HepG2 (cell line): Measurements from ENCODE around the gene DPEP3. TPM values are rescaled to one million over a fixed set of nuclear protein-coding genes. Genes with fewer than 3 reads are reported as not detected.

Experiments used
- ARID2 ChIP-seq: sonication (generic); formaldehyde crosslinking; IDR thresholded peaks from 2 replicates; pipeline ENCODE4 v1.8.1; 2022; ENCODE audit warnings: mild to moderate bottlenecking, missing genetic modification reagents, borderline replicate concordance
- GTF2F1 ChIP-seq: fragments of 150-350 bp; IDR thresholded peaks from 2 replicates; pipeline ENCODE4 v1.6.1; 2014; ENCODE audit warnings: low read length
- HES4 ChIP-seq: sonication (generic); formaldehyde crosslinking; IDR thresholded peaks from 2 replicates; pipeline ENCODE4 v1.9.0; 2021; ENCODE audit warnings: mild to moderate bottlenecking, missing genetic modification reagents, borderline replicate concordance
- MBD4 ChIP-seq: IDR thresholded peaks from 2 replicates; pipeline ENCODE4 v1.6.1; 2012; ENCODE audit warnings: low read length, inconsistent platforms, borderline replicate concordance
- NCOR1 ChIP-seq: fragments of 200-600 bp; sonication (generic); IDR thresholded peaks from 2 replicates; pipeline ENCODE4 v1.7.0; 2017; ENCODE audit warnings: antibody characterized with exemption, low read length, borderline replicate concordance
- NFIB ChIP-seq: sonication (generic); formaldehyde crosslinking; IDR thresholded peaks from 2 replicates; pipeline ENCODE4 v1.9.0; 2021; ENCODE audit warnings: missing genetic modification reagents, mild to moderate bottlenecking, borderline replicate concordance
- SMAD9 ChIP-seq: sonication (generic); formaldehyde crosslinking; IDR thresholded peaks from 2 replicates; pipeline ENCODE4 v1.5.1; 2020; ENCODE audit warnings: mild to moderate bottlenecking, missing genetic modification reagents
- SP2 ChIP-seq: sonication (generic); formaldehyde crosslinking; IDR thresholded peaks from 2 replicates; pipeline ENCODE4 v1.5.1; 2020; ENCODE audit warnings: mild to moderate bottlenecking, missing genetic modification reagents
- ZFP1 ChIP-seq: IDR thresholded peaks from 2 replicates; pipeline ENCODE4 v1.6.1; 2016
- ZFY ChIP-seq: sonication (generic); formaldehyde crosslinking; IDR thresholded peaks from 2 replicates; pipeline ENCODE4 v1.4.0; 2020; ENCODE audit warnings: missing genetic modification reagents
- ZMYM4 ChIP-seq: sonication (generic); formaldehyde crosslinking; IDR thresholded peaks from 2 replicates; pipeline ENCODE4 v1.8.1; 2023; ENCODE audit warnings: mild to moderate bottlenecking, missing genetic modification reagents
- ZNF205 ChIP-seq: IDR thresholded peaks from 2 replicates; pipeline ENCODE4 v1.6.1; 2018; ENCODE audit warnings: missing biosample characterization, missing genetic modification reagents
- ZNF207 ChIP-seq: fragments of 450-650 bp; IDR thresholded peaks from 2 replicates; pipeline ENCODE4 v1.6.1; 2016; ENCODE audit warnings: antibody characterized with exemption, borderline replicate concordance
- ZNF292 ChIP-seq: sonication (generic); formaldehyde crosslinking; IDR thresholded peaks from 2 replicates; pipeline ENCODE4 v1.8.1; 2022; ENCODE audit warnings: mild to moderate bottlenecking, low read depth, missing genetic modification reagents, borderline replicate concordance
- ZNF7 ChIP-seq: IDR thresholded peaks from 2 replicates; pipeline ENCODE4 v1.6.1; 2016; ENCODE audit warnings: missing biosample characterization, missing genetic modification reagents
- polyA plus RNA-seq, 8 experiments: library from polyadenylated mRNA; depleted of rRNA in 3 of 8; stranded (reverse) in 7 of 8; unstranded in 1 of 8; fragments of >200 nt; fragmentation: Illumina TruSeq in 4 of 8; extraction: Trizol in 4 of 8; gene quantifications; 2 replicates each; pipeline versions ENCODE4 v1.2.1 to v1.2.3, GENCODE V29; 2011 to 2016; ENCODE audit warnings: low read depth in 4 of 8, missing spikeins in 1 of 8, mixed read lengths in 1 of 8; ENCODE audit not compliant: insufficient read depth in 1 of 8
- total RNA-seq, 5 experiments: library from RNA; depleted of rRNA; stranded (reverse); fragments of >200 nt; fragmentation: Illumina TruSeq; extraction: Trizol; gene quantifications; 2 replicates each; pipeline ENCODE4 v1.2.3, GENCODE V29; 2016; ENCODE audit warnings: low read depth in 1 of 5
- TF ChIP-seq, protein P1 (sequence below): sonication (generic); formaldehyde crosslinking; IDR thresholded peaks from 2 replicates; pipeline ENCODE4 v1.8.1; 2023; ENCODE audit warnings: mild to moderate bottlenecking, inconsistent platforms, moderate library complexity, missing genetic modification reagents, borderline replicate concordance
- TF ChIP-seq, protein P2 (sequence below): sonication (generic); formaldehyde crosslinking; IDR thresholded peaks from 2 replicates; pipeline ENCODE4 v1.5.0; 2020; ENCODE audit warnings: missing genetic modification reagents
- TF ChIP-seq, protein P3 (sequence below): sonication (generic); formaldehyde crosslinking; IDR thresholded peaks from 2 replicates; pipeline ENCODE4 v1.4.0; 2020; ENCODE audit warnings: mild to moderate bottlenecking, missing genetic modification reagents
- TF ChIP-seq, protein P4 (sequence below): sonication (generic); formaldehyde crosslinking; IDR thresholded peaks from 2 replicates; pipeline ENCODE4 v1.5.0; 2020; ENCODE audit warnings: mild to moderate bottlenecking, missing genetic modification reagents, borderline replicate concordance
- TF ChIP-seq, protein P5 (sequence below): sonication (generic); formaldehyde crosslinking; IDR thresholded peaks from 2 replicates; pipeline ENCODE4 v1.4.0; 2020; ENCODE audit warnings: mild to moderate bottlenecking, missing genetic modification reagents

Gene DPEP3
- total and polyA plus RNA-seq, 2 of the 13 experiments (the other 11 are each of a cell fraction or from before 2014, with no cell fraction given), result not detected

DNA sequence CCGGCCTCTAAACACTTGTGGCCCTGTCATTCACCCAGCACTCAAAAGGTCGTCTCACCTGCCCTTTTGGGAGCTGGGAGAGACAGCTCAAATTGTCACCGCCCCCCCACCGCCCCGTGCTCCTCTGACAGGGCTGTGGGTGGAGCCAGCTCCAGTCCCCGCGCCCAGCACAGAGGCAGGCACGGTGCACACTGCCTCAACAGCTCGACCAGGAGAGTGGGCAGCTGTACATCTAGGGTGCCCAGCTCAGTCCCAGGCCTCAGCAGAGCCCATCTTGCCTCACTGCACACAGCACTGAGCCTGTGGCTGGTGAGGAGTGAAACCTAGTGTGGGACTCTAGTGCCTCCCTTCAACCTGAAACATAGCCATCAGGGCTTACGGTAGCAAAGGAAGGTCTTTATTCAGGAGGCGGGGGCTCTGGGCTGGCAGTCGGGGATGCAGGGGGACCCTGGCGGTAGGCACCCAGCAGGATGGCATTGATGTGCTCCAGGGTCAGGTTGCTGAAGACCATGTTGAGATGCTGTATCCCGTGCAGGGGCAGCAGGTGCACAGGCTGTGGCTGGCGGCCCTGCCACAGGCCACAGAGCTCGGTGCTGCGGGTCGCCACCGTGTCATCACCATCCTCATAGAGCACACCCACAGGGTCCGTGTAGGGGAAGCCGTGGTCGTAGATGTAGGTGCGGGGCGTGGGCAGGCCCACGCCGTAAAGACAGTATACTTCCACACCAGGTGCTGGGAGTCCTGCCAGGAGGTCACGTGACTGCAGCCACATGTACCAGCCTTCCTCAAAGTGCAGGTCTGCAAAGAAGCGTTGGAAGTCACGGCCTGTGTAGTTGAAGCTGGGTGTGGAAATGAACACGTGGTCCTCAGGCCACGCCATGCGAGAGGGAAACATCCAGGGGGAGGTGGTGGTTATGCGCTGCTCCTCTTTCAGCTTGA, 40.5 kb downstream of the DPEP3 start (continued):
- TF ChIP-seq HES4 (CRISPR knock-in tag) (no peak), ZMYM4 (no peak), ZFP1 (CRISPR knock-in tag) (no peak), SP2 (CRISPR knock-in tag) (no peak), SMAD9 (CRISPR knock-in tag) (no peak), GTF2F1 (no peak), MBD4 (no peak), ZFY (CRISPR knock-in tag) (no peak), ARID2 (0 out of 2 replicates have a peak, but pooled peaks have one; percentile 13), ZNF7 (no peak), NFIB (CRISPR knock-in tag) (0 out of 2 replicates have a peak, but pooled peaks have one; percentile 69), ZNF207 (no peak), ZNF292 (CRISPR knock-in tag) (no peak), ZNF205 (no peak), NCOR1 (no peak)
- TF ChIP-seq, protein P1, sequence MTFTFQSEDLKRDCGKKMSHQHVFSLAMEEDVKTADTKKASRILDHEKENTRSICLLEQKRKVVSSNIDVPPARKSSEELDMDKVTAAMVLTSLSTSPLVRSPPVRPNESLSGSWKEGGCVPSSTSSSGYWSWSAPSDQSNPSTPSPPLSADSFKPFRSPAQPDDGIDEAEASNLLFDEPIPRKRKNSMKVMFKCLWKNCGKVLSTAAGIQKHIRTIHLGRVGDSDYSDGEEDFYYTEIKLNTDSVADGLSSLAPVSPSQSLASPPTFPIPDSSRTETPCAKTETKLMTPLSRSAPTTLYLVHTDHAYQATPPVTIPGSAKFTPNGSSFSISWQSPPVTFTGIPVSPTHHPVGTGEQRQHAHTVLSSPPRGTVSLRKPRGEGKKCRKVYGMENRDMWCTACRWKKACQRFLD (CRISPR knock-in tag), result no peak
- TF ChIP-seq, protein P2, sequence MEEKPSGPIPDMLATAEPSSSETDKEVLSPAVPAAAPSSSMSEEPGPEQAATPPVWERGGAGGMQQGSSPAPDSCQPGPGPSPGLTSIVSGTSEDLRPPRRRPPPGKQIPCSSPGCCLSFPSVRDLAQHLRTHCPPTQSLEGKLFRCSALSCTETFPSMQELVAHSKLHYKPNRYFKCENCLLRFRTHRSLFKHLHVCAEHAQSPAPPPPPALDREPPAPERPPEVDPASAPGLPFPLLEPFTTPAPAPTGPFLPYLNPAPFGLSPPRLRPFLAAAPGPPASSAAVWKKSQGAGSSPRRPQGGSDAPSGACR, result no peak
- TF ChIP-seq, protein P3, sequence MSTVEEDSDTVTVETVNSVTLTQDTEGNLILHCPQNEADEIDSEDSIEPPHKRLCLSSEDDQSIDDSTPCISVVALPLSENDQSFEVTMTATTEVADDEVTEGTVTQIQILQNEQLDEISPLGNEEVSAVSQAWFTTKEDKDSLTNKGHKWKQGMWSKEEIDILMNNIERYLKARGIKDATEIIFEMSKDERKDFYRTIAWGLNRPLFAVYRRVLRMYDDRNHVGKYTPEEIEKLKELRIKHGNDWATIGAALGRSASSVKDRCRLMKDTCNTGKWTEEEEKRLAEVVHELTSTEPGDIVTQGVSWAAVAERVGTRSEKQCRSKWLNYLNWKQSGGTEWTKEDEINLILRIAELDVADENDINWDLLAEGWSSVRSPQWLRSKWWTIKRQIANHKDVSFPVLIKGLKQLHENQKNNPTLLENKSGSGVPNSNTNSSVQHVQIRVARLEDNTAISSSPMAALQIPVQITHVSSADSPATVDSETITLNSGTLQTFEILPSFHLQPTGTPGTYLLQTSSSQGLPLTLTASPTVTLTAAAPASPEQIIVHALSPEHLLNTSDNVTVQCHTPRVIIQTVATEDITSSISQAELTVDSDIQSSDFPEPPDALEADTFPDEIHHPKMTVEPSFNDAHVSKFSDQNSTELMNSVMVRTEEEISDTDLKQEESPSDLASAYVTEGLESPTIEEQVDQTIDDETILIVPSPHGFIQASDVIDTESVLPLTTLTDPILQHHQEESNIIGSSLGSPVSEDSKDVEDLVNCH (CRISPR knock-in tag), result no peak
- TF ChIP-seq, protein P4, sequence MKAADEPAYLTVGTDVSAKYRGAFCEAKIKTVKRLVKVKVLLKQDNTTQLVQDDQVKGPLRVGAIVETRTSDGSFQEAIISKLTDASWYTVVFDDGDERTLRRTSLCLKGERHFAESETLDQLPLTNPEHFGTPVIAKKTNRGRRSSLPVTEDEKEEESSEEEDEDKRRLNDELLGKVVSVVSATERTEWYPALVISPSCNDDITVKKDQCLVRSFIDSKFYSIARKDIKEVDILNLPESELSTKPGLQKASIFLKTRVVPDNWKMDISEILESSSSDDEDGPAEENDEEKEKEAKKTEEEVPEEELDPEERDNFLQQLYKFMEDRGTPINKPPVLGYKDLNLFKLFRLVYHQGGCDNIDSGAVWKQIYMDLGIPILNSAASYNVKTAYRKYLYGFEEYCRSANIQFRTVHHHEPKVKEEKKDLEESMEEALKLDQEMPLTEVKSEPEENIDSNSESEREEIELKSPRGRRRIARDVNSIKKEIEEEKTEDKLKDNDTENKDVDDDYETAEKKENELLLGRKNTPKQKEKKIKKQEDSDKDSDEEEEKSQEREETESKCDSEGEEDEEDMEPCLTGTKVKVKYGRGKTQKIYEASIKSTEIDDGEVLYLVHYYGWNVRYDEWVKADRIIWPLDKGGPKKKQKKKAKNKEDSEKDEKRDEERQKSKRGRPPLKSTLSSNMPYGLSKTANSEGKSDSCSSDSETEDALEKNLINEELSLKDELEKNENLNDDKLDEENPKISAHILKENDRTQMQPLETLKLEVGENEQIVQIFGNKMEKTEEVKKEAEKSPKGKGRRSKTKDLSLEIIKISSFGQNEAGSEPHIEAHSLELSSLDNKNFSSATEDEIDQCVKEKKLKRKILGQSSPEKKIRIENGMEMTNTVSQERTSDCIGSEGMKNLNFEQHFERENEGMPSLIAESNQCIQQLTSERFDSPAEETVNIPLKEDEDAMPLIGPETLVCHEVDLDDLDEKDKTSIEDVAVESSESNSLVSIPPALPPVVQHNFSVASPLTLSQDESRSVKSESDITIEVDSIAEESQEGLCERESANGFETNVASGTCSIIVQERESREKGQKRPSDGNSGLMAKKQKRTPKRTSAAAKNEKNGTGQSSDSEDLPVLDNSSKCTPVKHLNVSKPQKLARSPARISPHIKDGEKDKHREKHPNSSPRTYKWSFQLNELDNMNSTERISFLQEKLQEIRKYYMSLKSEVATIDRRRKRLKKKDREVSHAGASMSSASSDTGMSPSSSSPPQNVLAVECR, result no peak
- TF ChIP-seq, protein P5, sequence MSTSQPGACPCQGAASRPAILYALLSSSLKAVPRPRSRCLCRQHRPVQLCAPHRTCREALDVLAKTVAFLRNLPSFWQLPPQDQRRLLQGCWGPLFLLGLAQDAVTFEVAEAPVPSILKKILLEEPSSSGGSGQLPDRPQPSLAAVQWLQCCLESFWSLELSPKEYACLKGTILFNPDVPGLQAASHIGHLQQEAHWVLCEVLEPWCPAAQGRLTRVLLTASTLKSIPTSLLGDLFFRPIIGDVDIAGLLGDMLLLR, result no peak
